Muscle layer of colon (tissue), 2 donors: ENCODE measurements around the gene EYA2.

Source experiments
- H3K27ac ChIP-seq: one replicate; pipeline ENCODE4 v1.7.0; 2013; ENCODE audit warnings: low read depth, mild to moderate bottlenecking, low read length, moderate library complexity
- H3K27me3 ChIP-seq, 2 donors: one replicate each; pipeline ENCODE4 v1.7.0; 2013; ENCODE audit warnings: low read length in 2 of 2, mild to moderate bottlenecking in 2 of 2; ENCODE audit not compliant: insufficient read depth in 2 of 2, control insufficient read depth in 1 of 2
- H3K36me3 ChIP-seq: one replicate; pipeline ENCODE4 v1.7.0; 2013; ENCODE audit warnings: mild to moderate bottlenecking, low read length; ENCODE audit not compliant: insufficient read depth
- H3K4me1 ChIP-seq: one replicate; pipeline ENCODE4 v1.7.0; 2013; ENCODE audit warnings: mild to moderate bottlenecking, low read length; ENCODE audit not compliant: insufficient read depth
- H3K4me3 ChIP-seq, 2 donors: one replicate each; pipeline ENCODE4 v1.7.0; 2013; ENCODE audit warnings: low read length in 2 of 2, low read depth in 1 of 2, mild to moderate bottlenecking in 1 of 2, moderate library complexity in 1 of 2
- H3K9ac ChIP-seq: one replicate; pipeline ENCODE4 v1.7.0; 2013; ENCODE audit warnings: low read length
- H3K9me3 ChIP-seq: one replicate; pipeline ENCODE4 v1.7.0; 2013; ENCODE audit warnings: mild to moderate bottlenecking, low read length
- donor health status: abdominal sarcoma.
- donor health status: Adenocarcinoma of cecum.

EYA2 gene

GRCh38 chr20:46990017-46990595 lies 95.5 kb downstream of the EYA2 start:
- Histone ChIP-seq H3K9me3 (no peaks in the 10 kb centered on the region), H3K4me1 (peaks cover 19% of the 10 kb centered on the region), H3K4me3 (no peak overlapping the region), H3K36me3 (no peaks in the 10 kb centered on the region), H3K27me3 (peaks cover 0 to 7% of the 10 kb centered on the region in 2 donors), H3K27ac (no peak overlapping the region), H3K9ac (no peak overlapping the region)

GRCh38 chr20:46990596-46991104 lies 96.0 kb downstream of the EYA2 start:
- Histone ChIP-seq H3K9me3 (no peaks in the 10 kb centered on the region), H3K36me3 (no peaks in the 10 kb centered on the region), H3K9ac (no peak overlapping the region), H3K27me3 (peaks cover 0 to 7% of the 10 kb centered on the region in 2 donors), H3K4me1 (peaks cover 19% of the 10 kb centered on the region), H3K4me3 (no peak overlapping the region), H3K27ac (no peak overlapping the region)

- Histone ChIP-seq H3K9me3 (no peaks in the 10 kb centered on the region), H3K36me3 (no peaks in the 10 kb centered on the region), H3K4me3 (no peak overlapping the region), H3K27me3 (peaks cover 0 to 7% of the 10 kb centered on the region in 2 donors), H3K27ac (no peak overlapping the region), H3K9ac (no peak overlapping the region), H3K4me1 (peaks cover 19% of the 10 kb centered on the region)
Observed at GRCh38 chr20:46991168-46991567, 96.5 kb downstream of the EYA2 start.

- peaks cover 0 to 7% of the 10 kb centered on the region in 2 donors for H3K27me3 ChIP-seq
- peaks cover 14% of the 10 kb centered on the region for H3K4me1 ChIP-seq
- H3K27ac ChIP-seq: no peak overlapping the region
- no peaks in the 10 kb centered on the region for H3K9me3 ChIP-seq
- H3K36me3 ChIP-seq: no peaks in the 10 kb centered on the region
- no peak overlapping the region for H3K4me3 ChIP-seq
- H3K9ac ChIP-seq: no peak overlapping the region
Observed at GRCh38 chr20:46991880-46992639, 97.4 kb downstream of the EYA2 start.

GRCh38 chr20:46992640-46993035 lies 98.0 kb downstream of the EYA2 start:
- Histone ChIP-seq H3K27ac (no peak overlapping the region), H3K9me3 (no peaks in the 10 kb centered on the region), H3K9ac (no peak overlapping the region), H3K4me3 (no peak overlapping the region), H3K27me3 (peaks cover 0 to 7% of the 10 kb centered on the region in 2 donors), H3K4me1 (peaks cover 13% of the 10 kb centered on the region), H3K36me3 (no peaks in the 10 kb centered on the region)

GRCh38 chr20:46993465-46994095 lies 98.9 kb downstream of the EYA2 start:
- Histone ChIP-seq H3K4me3 (no peak overlapping the region), H3K27me3 (peaks cover 0 to 12% of the 10 kb centered on the region in 2 donors), H3K9me3 (no peaks in the 10 kb centered on the region), H3K36me3 (no peaks in the 10 kb centered on the region), H3K9ac (no peak overlapping the region), H3K27ac (no peak overlapping the region), H3K4me1 (peaks cover 13% of the 10 kb centered on the region)

- H3K9me3 ChIP-seq: no peaks in the 10 kb centered on the region
- no peak overlapping the region for H3K4me3 ChIP-seq
- peaks cover 0 to 12% of the 10 kb centered on the region in 2 donors for H3K27me3 ChIP-seq
- H3K4me1 ChIP-seq: peaks cover 13% of the 10 kb centered on the region
- no peaks in the 10 kb centered on the region for H3K36me3 ChIP-seq
- no peak overlapping the region for H3K27ac ChIP-seq
- H3K9ac ChIP-seq: no peak overlapping the region
Observed at GRCh38 chr20:46994341-46994740, 99.7 kb downstream of the EYA2 start.

GRCh38 chr20:46995561-46996142 lies 101.0 kb downstream of the EYA2 start:
- H3K27me3 ChIP-seq: peaks cover 0 to 12% of the 10 kb centered on the region in 2 donors
- H3K27ac ChIP-seq: no peak overlapping the region
- no peaks in the 10 kb centered on the region for H3K36me3 ChIP-seq
- H3K9ac ChIP-seq: no peak overlapping the region
- H3K4me1 ChIP-seq: peaks cover 5% of the 10 kb centered on the region
- no peaks in the 10 kb centered on the region for H3K9me3 ChIP-seq
- no peak overlapping the region for H3K4me3 ChIP-seq

GRCh38 chr20:46997187-46997586 lies 102.5 kb downstream of the EYA2 start:
- H3K27ac ChIP-seq: no peak overlapping the region
- H3K4me1 ChIP-seq: no peaks in the 10 kb centered on the region
- H3K9me3 ChIP-seq: no peaks in the 10 kb centered on the region
- H3K4me3 ChIP-seq: no peak overlapping the region
- H3K27me3 ChIP-seq: peaks cover 0 to 12% of the 10 kb centered on the region in 2 donors
- no peaks in the 10 kb centered on the region for H3K36me3 ChIP-seq
- no peak overlapping the region for H3K9ac ChIP-seq

- Histone ChIP-seq H3K27me3 (peaks cover 0 to 5% of the 10 kb centered on the region in 2 donors), H3K27ac (no peak overlapping the region), H3K4me1 (no peaks in the 10 kb centered on the region)
Observed at GRCh38 chr20:46998477-46999240, 104.0 kb downstream of the EYA2 start.

More at GRCh38 chr20:46998477-46999240, 104.0 kb downstream of the EYA2 start:
- H3K36me3 ChIP-seq: no peaks in the 10 kb centered on the region
- H3K9me3 ChIP-seq: no peaks in the 10 kb centered on the region
- H3K9ac ChIP-seq: no peak overlapping the region
- H3K4me3 ChIP-seq: no peak overlapping the region
